Measurements from ENCODE around the gene FOXP1.

Gene FOXP1

DNA sequence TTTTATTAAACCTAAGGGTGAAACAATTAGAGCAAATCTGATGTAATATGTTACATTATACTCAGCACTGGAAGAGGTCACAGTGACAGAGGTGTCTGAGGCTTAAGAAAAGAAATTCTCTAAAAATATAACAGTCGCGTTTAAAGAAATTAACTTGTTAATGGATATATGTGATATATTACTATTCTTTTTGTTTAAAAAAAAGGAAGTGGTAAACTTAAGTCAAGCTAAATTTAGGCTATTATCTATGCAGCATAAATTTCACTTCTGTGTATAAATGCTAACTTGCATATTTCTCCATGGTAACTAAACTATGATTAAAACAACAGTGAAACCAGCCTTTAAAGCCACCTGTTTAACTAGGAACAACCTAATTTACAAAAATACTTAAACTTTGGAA, 191.3 kb downstream of the FOXP1 start:
- no peak for DNase-seq

DNA sequence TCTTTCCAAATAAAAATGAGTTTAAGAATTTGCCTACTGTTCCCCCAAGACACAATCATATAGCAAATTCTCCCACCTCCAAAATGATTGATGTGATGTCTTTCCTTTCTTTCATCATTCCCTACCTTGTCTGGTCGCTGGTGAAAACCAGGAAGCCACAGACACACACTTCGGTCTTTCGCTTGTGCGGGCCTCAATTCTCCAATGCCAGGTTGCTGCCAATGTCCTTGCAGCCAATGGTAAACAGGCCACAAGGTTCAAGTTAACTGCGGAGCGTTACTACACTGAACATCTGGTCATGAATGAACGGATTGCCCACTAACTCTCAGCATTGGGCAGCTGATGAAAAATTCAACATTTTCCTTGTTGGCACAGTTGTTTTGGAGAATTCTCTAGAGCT, 192.2 kb downstream of the FOXP1 start:
- DNase-seq: no peak

DNA sequence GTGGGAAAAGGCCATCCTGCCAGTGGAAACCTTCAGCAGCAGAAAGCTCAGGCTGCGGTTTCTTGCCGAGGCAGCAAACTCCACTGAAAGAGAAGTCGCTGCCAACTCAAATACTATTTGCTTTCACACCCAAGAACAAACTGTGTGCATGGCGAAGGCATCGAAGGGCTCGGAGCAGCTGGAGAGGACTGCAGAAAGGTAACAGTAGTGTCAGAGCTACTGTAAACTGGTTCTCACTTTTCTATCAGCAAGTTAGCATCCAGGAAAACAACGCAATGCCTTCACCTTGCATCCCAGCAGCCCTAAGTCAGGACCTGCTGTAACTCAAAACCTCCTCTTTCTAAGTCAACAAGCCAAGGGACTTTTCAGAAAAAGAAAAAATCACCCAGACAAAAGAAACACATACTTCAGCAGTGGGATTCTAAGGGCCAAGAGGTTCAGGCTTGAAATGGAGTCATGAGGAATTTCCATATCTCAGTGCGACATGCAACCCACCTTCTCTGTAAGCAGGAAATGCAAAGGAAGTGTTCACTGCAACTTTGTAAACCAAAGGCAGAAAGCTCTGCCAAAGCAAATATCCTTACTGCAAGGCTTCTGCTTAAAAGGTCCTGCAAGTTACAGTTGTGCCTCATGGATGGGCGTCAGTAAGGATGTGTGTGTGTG, 193.5 kb downstream of the FOXP1 start:
- DNase-seq: no peak

DNA sequence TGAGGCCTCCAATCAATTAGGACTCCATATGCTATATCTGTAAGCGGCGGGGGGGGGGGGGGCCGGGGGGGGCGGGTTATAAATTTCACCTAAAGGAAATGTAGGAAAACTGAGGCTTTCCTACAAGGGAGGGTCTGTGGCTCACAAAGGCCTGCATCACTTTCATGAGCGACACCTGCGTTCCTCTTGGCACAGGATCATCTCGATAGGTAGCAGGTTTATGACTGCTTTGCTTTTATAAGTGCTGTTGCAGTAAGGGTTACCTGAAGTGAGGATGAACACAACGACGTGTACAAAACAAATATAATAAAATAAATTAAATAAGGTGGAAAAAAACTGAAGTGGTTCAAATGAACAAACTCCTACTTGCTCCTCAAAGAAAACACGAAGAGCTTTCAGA, 194.3 kb downstream of the FOXP1 start:
- no peak for DNase-seq

DNA sequence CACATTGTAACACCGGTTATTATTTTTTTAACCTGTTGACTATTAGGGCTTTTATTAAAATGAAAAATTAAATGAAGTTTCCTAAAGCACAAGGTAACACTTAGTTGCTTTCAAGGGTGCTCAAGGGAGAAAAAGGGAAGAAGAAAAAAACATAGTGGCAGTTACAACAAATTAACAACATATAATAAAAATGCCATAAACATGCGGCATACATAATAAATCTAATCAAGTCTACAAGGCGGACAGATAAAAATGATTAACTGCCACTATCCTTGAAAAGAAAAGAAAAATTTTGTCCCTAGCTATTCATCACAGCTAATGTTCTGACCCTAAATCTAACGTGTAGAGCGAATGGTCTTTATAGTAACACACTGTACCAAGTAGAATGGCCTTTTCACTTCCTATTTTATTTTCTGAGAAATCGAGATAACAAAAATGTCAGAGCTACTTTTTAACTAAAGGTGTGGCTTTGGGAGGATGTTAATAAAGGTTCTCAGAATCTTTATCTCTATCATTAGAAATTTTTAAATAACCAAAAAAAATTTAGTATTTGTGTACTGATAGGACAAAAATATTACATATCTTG, 194.9 kb downstream of the FOXP1 start:
- DNase-seq: no peak

DNA sequence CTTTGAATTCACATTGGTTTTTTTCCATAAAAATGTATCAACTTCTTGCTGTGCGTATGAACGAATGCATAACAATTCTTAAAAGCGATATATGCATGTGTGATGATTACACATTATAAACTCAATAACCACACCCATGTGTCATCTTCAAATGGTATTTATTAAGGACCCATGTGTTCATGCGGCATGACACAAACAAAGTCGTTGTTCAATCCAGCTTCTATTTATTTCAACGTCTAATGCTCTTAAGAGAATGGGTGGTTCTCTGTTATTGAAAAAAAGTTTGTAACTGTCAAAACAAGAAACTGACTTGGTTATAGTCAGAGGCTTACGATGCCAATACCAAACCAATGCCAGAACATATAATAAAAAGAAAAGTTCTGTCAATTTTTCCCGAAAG, 195.9 kb downstream of the FOXP1 start:
- DNase-seq: no peak

DNA sequence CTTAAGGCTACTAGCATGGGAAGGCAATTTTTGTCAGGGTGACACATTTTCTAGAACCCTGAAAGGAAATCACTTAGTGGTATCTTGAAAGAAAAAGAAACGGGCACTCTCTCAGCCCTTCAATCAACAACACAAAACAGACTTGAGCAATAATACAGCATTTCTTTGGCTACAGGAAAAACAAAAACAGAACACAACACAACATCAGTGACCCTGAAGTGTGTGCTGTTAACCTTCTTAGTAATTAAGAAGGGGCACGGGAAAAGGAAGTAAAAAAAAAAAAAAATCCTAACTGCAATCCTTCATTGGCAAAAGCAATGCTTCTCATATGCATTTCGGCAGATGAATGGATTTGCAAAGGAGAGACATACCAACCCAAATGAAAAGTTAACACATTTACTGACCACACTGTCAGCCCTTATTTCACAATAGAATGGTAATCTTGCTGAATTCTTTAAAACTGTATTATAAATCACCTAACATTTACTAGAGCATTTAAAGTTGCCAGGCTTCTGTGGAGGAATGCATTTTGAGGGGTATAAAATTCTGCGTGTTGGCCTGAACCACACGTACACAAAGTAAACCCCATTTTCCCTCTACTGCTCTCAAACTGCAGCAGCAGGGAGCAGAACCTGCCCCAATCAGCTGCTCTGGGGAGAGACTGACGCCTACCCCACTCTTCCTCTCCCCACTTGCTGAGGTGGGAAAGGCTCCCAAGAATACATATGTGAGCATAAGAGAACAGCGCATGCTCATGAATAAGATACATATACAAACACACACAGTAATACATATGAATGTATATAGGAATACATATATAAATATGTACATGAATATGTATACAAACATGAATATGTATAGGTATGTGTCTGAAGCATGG, 198.5 kb downstream of the FOXP1 start:
- no peak for DNase-seq

DNA sequence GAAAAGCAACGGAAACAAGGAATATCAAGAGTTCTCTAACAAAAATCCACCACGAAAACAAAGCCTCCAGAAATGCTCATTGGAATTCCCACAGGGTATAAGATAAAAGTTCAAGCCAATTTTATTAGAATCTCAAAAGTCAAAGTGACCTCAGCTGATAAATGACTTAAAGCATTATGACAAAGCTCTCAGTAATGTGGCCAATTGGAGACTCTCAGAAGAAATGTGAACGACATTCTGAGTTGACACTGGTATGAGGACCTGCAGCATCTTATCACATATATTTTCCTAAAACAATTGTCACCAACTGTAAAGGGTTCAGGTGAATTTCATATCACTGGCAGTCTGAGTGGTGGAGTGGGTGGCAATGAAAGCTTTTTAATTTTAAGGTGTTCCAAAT, 199.1 kb downstream of the FOXP1 start:
- no peak for DNase-seq

DNA sequence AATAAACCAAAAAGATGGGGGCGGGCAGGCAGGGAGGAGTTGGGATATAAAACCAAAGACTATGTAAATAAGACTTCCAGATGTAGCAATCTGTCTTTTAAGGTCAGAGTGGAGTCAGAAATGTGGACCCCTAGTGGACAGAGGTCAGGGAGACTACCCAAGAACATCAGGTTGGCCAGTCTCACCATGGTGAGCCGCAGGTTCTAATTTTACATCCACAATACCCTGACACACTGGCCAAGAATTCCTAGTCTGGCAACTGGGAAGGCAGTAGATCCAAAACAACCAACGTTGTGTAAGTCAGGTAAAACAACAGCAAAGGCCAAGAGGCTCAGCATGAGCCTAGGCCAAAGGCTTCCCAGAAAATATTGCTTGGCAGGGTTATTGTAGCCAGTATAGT, 203.4 kb downstream of the FOXP1 start:
- DNase-seq: no peak

DNA sequence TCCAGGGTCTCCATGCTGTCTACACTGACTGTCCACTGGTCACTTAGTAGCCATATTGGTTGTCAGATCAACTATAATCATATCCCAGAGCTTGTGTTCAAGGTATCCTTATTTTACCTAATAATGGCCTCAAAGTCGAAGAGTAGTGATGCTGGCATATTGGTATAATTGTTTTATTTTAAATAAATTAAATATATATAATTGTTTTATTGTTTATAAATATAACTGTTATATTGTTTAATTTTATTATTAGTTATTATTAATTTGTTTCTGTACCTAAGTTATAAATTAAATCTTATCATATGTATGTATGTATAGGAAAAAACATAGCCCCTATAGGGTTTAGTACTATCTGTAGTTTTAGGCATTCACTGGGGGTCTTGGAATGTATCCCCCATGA, 205.0 kb downstream of the FOXP1 start:
- DNase-seq: no peak

DNA sequence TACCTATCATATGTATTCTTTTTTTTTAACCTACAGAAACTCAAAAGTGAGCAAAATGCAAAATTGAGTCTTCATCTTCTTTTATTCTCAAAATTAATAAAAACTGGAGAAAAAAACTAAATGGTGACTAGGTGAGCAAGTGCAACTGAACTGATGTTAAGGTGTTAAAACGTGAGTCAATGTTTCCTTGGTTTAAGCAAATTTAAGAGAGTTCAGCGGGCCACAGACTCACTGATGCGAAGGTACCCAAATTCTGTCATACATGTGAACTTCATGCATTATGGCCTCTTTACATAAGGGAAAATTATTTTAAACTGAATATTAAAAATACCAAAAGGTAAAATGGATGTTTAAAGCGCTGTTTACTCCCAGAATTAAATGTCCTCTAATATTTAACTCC, 206.6 kb downstream of the FOXP1 start:
- no peak for DNase-seq

DNA sequence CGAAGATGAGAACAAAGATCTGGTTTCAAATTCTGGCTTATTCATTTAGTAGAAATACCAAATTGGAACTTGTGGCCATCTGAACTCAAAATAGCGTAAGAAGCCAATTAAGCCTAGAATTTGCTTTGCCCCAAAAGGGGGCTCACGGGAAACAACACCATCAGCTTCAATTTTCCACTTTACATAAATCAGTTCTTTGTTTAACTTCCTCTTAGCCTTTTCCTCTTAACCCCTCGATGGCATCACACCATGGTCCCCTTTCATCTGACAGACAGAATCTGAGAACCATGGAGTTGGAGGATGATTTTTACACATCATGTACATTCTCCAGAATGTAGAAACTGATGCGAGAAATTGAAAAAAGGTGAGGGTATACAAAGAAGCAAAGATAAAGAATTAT, 207.0 kb downstream of the FOXP1 start:
- DNase-seq: no peak

DNA sequence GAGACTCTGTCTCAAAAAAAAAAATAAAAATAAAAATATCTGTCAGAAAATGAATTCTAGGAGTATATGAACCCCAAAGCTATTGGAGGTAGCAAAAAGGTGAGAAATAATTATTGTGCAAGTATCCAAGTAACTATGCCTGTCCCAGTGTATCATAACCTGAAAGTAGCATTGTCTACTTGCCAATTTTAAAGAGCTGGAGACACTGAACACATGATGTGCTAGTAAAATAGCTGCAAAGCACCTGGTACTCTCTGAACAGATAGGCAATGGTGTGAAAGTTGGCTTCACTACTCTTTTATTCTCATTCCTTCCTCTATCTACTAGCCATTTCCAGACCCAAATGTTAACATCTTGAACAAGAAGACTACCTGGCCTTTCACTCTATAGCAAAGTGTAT, 208.9 kb downstream of the FOXP1 start:
- DNase-seq: no peak

DNA sequence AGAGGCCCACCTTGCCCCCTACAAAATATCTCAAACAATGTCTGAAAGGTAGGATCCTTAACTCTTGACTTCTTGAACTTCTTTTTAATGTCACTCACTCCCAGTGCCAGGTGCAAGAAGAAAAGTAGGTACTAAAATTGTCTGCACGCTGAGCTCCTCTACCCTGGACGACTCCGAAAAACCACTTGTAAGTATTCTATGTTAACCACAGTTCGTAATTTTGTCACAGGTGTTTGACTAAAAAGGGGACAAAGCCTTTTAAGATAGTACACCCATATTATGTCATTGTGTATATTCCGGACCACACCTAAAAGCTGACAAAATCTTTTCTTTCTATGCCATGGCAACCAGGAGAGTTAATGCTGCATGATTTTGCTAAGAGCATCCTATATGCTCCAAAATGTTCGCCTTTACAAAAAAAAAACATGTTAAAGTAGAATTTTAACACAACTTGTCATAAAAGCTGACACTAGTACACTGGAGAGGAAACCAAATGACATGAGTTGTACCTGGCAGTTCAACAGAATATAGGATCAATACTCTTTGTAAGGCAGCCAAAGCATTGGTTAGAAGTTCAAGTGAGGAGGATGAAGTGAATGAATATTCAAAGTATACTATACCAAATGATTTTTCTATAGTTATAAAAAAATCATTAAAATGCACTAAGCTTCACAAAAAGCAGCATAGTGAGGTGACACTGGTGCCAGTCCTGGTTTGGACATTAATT, 210.5 kb downstream of the FOXP1 start:
- no peak for DNase-seq

DNA sequence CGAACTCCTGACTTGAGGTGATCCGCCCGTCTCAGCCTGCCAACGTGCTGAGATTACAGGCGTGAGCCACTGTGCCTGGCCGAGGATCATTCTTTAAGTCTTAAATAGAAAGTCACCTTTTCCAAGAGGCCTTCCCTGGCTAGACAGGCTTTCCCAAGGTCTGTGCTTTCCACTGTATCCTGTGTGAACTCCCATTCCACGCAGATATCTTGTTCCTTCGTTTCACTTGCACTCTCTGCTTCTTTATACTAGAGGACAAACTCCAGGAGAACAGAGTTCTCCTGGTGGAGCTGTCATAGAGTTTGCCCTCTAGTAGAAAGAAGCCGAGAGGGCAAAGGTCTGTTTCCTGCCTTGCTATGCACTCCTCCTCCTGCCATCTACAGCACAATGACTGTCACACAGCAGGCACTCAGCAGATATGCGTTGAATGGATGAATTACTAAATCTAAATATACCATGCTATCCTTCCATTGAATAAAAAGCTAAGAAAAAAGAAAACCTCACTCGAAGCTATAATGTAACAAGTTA, 211.2 kb downstream of the FOXP1 start:
- no peak for DNase-seq

DNA sequence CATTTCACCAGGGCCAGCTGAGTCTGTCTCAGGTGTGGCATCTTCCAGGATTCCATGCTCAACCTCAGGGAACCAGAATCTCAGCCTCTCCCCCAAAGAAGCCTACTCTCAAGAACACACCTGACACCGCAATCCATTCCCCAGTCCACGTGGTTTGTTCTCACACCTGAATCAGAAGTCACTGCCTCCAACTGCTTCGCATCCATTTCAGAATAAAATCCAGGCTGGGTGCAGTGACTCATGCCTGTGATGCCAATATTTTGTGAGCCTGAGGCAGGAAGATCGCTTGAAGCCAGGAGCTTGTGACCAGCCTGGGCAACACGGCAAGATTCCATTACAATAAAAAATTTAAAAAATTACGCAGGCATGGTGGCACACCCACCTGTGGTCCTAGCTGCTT, 212.2 kb downstream of the FOXP1 start:
- DNase-seq: no peak

DNA sequence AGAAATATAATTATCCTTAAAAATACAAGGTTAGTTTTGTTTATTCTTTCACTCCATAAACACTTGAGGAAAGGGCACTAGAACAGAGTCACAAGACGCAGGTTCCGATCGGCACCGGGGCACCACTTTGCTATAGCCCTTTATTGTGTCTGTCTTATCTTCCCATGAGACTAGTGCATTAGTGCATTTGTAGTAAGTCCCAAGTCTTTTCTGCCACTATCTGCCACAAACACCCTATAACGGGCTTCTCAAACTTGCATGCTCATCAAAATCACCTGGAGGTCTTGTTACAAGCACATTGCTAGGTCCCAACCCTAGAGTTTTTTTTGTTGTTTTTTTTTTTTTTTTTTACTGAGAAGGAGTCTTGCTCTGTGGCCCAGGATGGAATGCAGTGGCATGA, 213.1 kb downstream of the FOXP1 start:
- no peak for DNase-seq

DNA sequence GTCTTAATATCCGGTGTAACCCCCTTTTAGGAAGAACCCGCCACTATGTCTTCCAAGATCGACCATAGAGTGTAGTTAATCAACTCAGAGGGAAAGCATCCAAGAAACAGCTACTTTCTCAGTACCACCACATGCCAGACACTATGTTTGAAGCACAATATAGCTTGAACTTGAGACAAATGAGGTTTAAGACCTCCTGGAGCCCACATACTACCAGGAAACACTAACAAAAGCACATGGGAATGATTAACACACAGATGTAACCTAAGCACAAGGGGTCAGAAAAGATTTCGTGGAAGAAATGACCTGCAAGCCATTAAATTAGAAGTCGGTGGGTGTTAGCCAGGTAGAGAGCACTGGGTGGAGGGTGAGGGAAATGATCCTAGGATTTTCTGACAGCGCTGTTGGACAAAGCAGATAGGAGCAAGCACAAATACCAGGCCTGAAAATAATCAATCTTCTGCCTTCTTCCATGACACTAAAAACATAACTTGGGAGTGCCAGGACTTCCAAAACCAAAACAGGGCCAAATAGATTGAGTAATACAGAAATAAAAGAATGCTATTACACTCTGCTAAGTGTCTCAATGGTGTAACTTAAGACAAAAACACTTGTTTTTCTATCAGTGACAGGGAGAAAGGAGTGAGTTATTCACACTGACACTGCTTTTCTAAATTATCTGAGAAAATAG, 213.7 kb downstream of the FOXP1 start:
- DNase-seq: no peak

DNA sequence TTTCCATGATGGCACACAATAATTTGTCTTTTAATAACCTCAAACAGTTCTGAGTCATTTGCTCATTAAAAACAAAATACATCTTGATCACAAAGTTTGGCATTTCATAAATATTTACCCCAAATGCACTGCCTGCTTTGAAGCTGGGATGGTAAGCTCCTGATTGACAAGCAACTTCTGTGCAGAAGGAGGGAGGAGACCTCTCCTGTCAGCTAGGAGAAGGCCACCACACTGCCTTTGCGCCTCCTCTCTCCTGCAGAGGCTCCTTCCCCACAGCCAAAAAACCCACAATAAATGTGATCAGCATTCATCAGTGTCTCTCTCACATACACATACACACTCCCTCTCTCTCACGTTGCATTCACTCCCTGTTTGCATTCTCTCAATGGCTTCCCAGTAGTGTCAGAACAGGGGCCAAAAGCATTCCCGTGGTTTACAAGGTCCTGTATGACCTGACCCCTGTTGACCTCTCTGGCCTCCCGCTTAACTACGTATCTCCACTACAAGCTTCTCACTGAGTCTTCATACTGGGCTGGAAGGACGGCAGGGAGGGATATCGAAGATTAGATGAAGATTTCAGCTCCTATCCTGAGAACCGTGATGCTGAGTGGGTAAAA, 216.4 kb downstream of the FOXP1 start:
- DNase-seq: no peak

DNA sequence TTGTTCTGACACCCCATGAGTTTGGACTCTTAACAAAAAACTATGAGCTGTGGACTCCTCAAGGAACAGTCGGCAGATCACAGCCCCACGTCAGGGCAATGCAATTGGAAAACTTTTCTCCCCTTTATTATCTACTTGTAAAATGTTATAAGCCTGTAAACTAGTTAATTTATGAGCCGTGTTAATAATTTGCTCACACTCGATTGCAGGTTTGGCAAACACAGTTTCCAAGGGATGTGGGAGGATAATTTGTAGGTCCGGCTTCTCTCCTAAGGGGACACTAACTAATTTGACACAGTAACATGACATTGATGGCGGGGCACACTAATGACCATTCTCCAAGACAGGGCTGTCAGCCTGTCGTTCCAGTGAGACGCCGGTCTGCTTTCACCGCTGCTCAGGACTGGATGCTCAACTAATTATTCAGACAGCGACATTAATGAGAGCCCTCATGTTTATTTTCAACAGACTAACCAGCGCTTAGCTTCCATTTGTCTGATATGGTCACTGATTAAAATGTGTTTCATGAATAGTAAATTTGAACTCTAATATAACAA, 222.1 kb downstream of the FOXP1 start:
- no peak for DNase-seq

DNA sequence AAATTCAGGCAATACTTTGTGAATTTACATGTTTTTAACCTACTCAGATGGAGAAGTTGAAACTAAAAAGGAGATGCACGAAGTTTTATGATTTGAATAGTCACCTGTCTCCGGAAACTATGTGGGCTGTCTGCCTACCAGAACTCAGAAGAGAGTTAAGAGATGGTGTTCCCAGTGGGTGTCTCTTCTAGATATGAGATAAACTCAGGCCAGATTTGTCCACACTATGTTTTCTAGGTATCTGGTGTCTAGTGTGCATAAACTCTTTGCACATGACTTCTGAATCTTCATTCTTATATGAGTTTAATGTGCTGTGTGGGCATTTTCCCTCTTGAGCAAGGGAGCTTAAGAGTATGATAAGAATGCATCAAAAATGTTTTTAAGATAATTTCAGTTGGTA, 222.8 kb downstream of the FOXP1 start:
- no peak for DNase-seq

DNA sequence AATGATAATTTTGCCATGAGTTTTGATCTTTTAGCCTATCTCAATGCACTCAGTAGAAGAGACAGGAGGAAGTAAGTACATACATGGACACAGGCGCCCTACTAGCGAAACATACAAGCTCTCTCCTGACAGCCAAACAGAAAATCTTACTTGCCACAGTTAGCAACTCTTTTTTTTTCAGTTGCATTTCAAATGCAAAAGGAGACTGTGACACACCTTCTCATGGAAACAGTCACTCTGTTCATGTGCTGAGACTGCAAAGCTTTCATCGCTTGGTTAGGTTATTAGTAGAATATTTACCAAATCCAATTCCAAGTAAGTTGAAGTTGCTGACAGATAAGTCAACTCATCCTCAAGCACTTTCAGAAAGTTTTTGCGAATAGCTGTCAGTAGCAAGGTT, 223.3 kb downstream of the FOXP1 start:
- no peak for DNase-seq

Measured in activated CD4-positive, alpha-beta T cell treated with anti-CD3 and anti-CD28 coated beads, Interleukin-2, amount 50 U/mL, for 4 hours (primary cell).